Tibial nerve (tissue), 4 donors: ENCODE data around the gene TMBIM4. TPM values are rescaled to one million over a fixed set of nuclear protein-coding genes. Genes with fewer than 3 reads are reported as not detected.
"Not testable (repeated sequence)": the region's sequence is repeated elsewhere in the genome, so short reads cannot be mapped to it uniquely, and the experiment has no call there.

ENCODE experiments used
- DNase-seq, 2 donors: peaks; one replicate each; pipeline ENCODE4 v3.0.0-alpha.2; 2019; ENCODE audit warnings: low spot score in 2 of 2
- H3K27ac ChIP-seq, 4 donors: fragments of 200-600 bp; sonication (generic) in 3 of 4; one replicate each; pipeline ENCODE4 v1.5.1; 2017 to 2019; ENCODE audit warnings: mild to moderate bottlenecking in 1 of 4
- H3K27me3 ChIP-seq, 2 donors: fragments of 200-600 bp; sonication (generic) in 1 of 2; one replicate each; pipeline versions ENCODE4 v1.5.1 to v1.6.0; 2017 to 2019
- H3K36me3 ChIP-seq, 3 donors: fragments of 200-600 bp; sonication (generic); one replicate each; pipeline ENCODE4 v1.5.1; 2018 to 2019
- H3K4me1 ChIP-seq, 4 donors: fragments of 200-600 bp; sonication (generic) in 3 of 4; one replicate each; pipeline ENCODE4 v1.5.1; 2017 to 2019
- H3K4me3 ChIP-seq, 4 donors: fragments of 200-600 bp; sonication (generic) in 3 of 4; one replicate each; pipeline ENCODE4 v1.5.1; 2017 to 2019; ENCODE audit warnings: mild to moderate bottlenecking in 1 of 4, moderate library complexity in 1 of 4
- H3K9me3 ChIP-seq, 4 donors: fragments of 200-600 bp; sonication (generic) in 3 of 4; one replicate each; pipeline ENCODE4 v1.5.1; 2017 to 2019
- CTCF ChIP-seq, 5 experiments: fragments of 200-600 bp in 3 of 5; fragments of 450-650 bp in 2 of 5; sonication (generic) in 3 of 5; IDR thresholded peaks; one replicate each; pipeline ENCODE4 v1.5.1; 2016 to 2019; ENCODE audit warnings: antibody characterized with exemption in 5 of 5, mild to moderate bottlenecking in 3 of 5, moderate library complexity in 2 of 5
- EP300 ChIP-seq, 2 donors: sonication (generic); formaldehyde crosslinking; IDR thresholded peaks; one replicate each; pipeline ENCODE4 v1.6.1; 2017; ENCODE audit warnings: antibody characterized with exemption in 2 of 2, mild to moderate bottlenecking in 1 of 2
- POLR2A ChIP-seq, 2 donors: fragments of 450-650 bp; IDR thresholded peaks; one replicate each; pipeline ENCODE4 v1.6.1; 2017; ENCODE audit warnings: antibody characterized with exemption in 2 of 2, mild to moderate bottlenecking in 2 of 2, moderate library complexity in 2 of 2
- WGBS, 2 donors: methylation state at CpG; one replicate each; pipeline ENCODE4 v1.1.5; 2018; 5-methylcytosine and 5-hydroxymethylcytosine counted together
- total RNA-seq, 4 donors: library from RNA; depleted of rRNA; stranded (reverse); fragments of >200 nt; gene quantifications; one replicate each; pipeline ENCODE4 v1.1.0, GENCODE V29; 2016

TMBIM4 gene
- total RNA-seq, 4 donors from 2014 or later = 101 to 229 (median 199) TPM

GRCh38 chr12:66189889-66190288, 20.1 kb upstream of the TMBIM4 start:
- WGBS, 2 donors = 59 to 60% methylated on average over 6 of the region's 6 CpGs
- no peak for TF ChIP-seq EP300 (IDR thresholded peaks at IDR 0.05)
- no peak for TF ChIP-seq POLR2A (IDR thresholded peaks at IDR 0.05)
- TF ChIP-seq CTCF (IDR thresholded peaks at IDR 0.05) = no peak
- Histone ChIP-seq H3K27me3 (no peaks in the 10 kb centered on the region), H3K4me1 (peaks cover 0 to 16% (median 3%) of the 10 kb centered on the region in 4 donors), H3K36me3 (peaks cover 0 to 12% (median 0%) of the 10 kb centered on the region in 3 donors), H3K27ac (peak overlapping the region; percentile 79 to 95 (median 84)), H3K9me3 (no peaks in the 10 kb centered on the region), H3K4me3 (peak overlapping the region; percentile 40 to 64 (median 50))
- DNase-seq = no peak

DNA sequence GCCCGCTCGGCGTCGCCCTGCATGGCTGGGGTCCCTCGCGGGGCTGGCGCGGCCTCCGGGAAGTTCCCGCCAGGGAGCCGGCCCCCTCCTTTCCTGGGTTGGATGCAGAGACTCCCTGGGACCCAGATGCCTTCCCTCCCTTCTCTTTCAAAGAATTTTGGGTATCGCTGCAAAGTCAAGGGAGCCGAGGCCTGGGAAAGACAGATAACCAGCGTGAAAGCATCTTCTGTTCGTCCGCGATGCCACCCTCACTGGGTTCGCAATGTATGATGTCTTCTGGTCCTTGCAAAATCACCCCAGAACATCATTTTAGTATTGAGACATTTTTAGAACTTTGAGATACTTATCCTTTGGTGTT, 19.7 kb upstream of the TMBIM4 start:
- H3K36me3 ChIP-seq = peaks cover 0 to 10% (median 0%) of the 10 kb centered on the region in 3 donors
- DNase-seq = no peak
- no peaks in the 10 kb centered on the region for H3K27me3 ChIP-seq
- peak overlapping the region; percentile 40 to 64 (median 50) for H3K4me3 ChIP-seq
- peaks cover 0 to 16% (median 3%) of the 10 kb centered on the region in 4 donors for H3K4me1 ChIP-seq
- peak overlapping the region; percentile 79 to 95 (median 84) for H3K27ac ChIP-seq
- TF ChIP-seq POLR2A (IDR thresholded peaks at IDR 0.05) = no peak
- TF ChIP-seq EP300 (IDR thresholded peaks at IDR 0.05) = no peak
- no peak for TF ChIP-seq CTCF (IDR thresholded peaks at IDR 0.05)
- H3K9me3 ChIP-seq = no peaks in the 10 kb centered on the region
- WGBS, 2 donors = 13 to 21% methylated on average over 7 to 8 of the region's 18 CpGs

DNA sequence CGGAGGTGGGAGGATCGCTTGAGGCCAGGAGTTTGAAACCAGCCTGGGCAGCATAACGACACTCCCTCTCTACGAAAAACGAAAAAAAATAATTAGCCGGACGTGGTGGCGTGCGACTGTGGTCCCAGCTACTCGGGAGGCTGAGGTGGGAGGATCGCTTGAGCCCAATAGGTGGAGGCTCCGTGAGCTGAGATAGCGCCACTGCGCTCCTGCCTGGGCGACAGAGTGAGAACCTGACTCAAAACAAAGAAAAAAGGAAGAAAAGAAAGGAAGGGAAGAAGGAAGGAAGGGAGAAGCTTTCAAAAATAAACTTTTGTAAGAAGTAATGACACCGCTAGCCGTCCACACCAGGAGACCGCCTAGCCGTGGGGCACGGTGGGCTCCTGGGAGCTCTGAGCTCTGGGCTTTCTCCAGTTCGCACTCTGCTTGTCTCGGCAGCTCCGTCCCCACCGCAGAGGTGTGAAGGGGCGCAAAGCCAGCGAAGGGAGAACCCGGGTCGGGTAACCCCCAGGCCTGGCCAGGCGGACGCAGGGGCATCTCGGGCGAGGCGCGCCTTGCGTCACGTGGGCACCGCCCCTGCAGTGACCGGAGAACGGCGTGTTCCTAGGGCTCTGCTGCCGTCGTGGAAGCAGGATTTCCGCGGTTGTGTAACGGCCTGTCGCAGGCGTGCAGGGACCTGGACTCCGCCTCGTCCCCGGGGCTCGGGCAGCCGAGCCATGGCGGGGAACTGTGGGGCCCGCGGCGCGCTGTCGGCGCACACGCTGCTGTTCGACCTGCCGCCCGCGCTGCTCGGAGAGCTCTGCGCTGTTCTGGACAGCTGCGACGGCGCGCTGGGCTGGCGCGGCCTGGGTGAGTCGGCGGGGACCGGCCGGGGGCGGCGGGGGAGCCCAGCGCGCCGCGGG, 19.0 kb upstream of the TMBIM4 start, which contains the start of gene IRAK3:
Gene IRAK3 (plus strand): TSS at position 631 of the 902 bp plus-strand sequence. CDS start 86 bp downstream, at position 717.
- H3K27me3 ChIP-seq = no peaks in the 10 kb centered on the region
- TF ChIP-seq CTCF (IDR thresholded peaks at IDR 0.05) (peak in 1 of 5 experiments; percentile 24), EP300 (IDR thresholded peaks at IDR 0.05) (peak; percentile 97 to 98), POLR2A (IDR thresholded peaks at IDR 0.05) (peak; percentile 71 to 86)
- peak; percentile 78 to 80 for DNase-seq
- H3K27ac ChIP-seq = peak within 1 kb of the TSS; percentile 79 to 95 (median 84)
- peak within 1 kb of the TSS; percentile 40 to 64 (median 50) for H3K4me3 ChIP-seq
- WGBS, 2 donors = 49 to 50% methylated on average over 28 to 32 of the region's 82 CpGs
- no peaks in the 10 kb centered on the region for H3K9me3 ChIP-seq
- H3K36me3 ChIP-seq = peaks cover 0 to 3% (median 0%) of the 10 kb centered on the region in 3 donors
- H3K4me1 ChIP-seq = peaks cover 0 to 16% (median 3%) of the 10 kb centered on the region in 4 donors

DNA sequence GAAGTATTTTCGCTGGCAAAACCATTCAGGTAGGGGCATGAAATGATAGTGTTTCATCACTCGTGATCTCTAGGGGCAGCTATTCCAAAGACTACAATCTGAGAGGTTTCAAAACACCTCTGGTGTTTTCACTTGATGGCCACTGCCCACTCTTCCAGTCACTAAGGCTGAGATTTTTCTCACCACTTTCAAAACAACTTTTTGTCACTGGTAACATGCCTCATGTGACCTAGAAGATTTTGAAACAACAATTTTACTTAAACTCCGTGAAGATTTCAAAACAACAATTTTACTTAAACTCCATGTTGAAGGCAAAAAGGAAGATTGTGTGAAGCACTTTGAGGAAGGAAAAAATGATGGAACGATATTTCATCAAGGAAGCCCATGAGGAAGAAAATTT, 18.0 kb upstream of the TMBIM4 start:
- 87 to 88% methylated on average over 4 of the region's 4 CpGs for WGBS, 2 donors
- H3K9me3 ChIP-seq = no peaks in the 10 kb centered on the region
- H3K27me3 ChIP-seq = no peaks in the 10 kb centered on the region
- no peak overlapping the region for H3K4me3 ChIP-seq
- H3K4me1 ChIP-seq = peaks cover 0 to 16% (median 3%) of the 10 kb centered on the region in 4 donors
- H3K27ac ChIP-seq = peak overlapping the region in 1 of 4 donors; percentile 52
- TF ChIP-seq CTCF (IDR thresholded peaks at IDR 0.05) (no peak), POLR2A (IDR thresholded peaks at IDR 0.05) (no peak), EP300 (IDR thresholded peaks at IDR 0.05) (peak in 1 of 2 donors; percentile 26)
- DNase-seq = no peak
- H3K36me3 ChIP-seq = no peaks in the 10 kb centered on the region

GRCh38 chr12:66187036-66187435, 17.2 kb upstream of the TMBIM4 start:
- peak overlapping the region in 1 of 4 donors; percentile 52 for H3K27ac ChIP-seq
- TF ChIP-seq POLR2A (IDR thresholded peaks at IDR 0.05) = no peak
- no peak for TF ChIP-seq CTCF (IDR thresholded peaks at IDR 0.05)
- no peak for TF ChIP-seq EP300 (IDR thresholded peaks at IDR 0.05)
- no peaks in the 10 kb centered on the region for H3K9me3 ChIP-seq
- no peak overlapping the region for H3K4me3 ChIP-seq
- peaks cover 0 to 16% (median 3%) of the 10 kb centered on the region in 4 donors for H3K4me1 ChIP-seq
- WGBS, 2 donors = 81 to 83% methylated on average over 2 of the region's 2 CpGs
- DNase-seq = no peak
- no peaks in the 10 kb centered on the region for H3K36me3 ChIP-seq
- H3K27me3 ChIP-seq = no peaks in the 10 kb centered on the region

DNA sequence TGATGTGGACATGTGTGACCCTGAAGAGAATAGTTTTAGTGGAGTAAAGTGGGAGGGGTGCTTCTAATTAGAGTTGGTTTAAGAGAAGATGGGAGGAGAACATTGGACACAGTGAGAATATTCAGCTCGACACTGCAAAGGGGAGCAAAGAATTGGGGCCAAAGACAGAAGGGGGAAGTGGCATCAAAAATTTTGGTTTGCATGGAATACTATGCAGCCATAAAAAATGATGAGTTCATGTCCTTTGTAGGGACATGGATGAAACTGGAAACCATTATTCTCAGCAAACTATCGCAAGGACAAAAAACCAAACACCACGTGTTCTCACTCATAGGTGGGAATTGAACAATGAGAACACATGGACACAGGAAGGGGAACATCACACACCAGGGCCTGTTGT, 15.0 kb upstream of the TMBIM4 start:
- H3K4me3 ChIP-seq, H3K4me1 ChIP-seq, H3K36me3 ChIP-seq, H3K27ac ChIP-seq, H3K9me3 ChIP-seq, H3K27me3 ChIP-seq, DNase-seq: not testable (repeated sequence)
- WGBS, 2 donors = 95% methylated on average over 3 of the region's 3 CpGs
